Measurements from ENCODE around the gene OTUD6A. TPM values are rescaled to one million over a fixed set of nuclear protein-coding genes. Genes with fewer than 3 reads are reported as not detected.

OTUD6A gene
- total RNA-seq, 1 experiment from 2014 or later, result not detected

DNA sequence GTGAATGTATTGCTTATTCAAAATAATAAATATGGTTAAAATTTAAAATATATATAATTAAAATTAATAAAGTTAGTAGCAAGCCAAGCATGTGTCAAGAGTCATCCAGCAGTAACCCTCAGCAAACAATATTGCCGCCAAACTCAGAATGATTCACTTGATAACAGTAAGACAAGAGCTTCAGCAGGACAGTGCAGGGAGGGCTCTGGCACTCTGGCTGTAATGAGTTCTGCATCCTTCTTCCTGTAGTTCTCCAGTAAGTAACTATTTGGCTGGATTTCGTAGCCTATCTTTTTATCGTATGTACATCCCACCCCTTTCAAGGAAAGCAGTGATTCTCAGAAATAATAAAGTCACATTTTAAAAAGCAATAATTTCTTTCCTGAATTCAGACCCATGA lies 17.6 kb downstream of the OTUD6A start:
- H3K79me2 ChIP-seq (ENCODE audit: insufficient read depth, low read length), result no peaks in the 10 kb centered on the region
- BruUV-seq (replicated peaks), result no TSS peak
- RAD21 ChIA-PET (ENCODE audit: low non-redundant PET in 1 of 2, low total read pairs in 2 of 2, uncharacterized antibody in 2 of 2, unreplicated experiment in 2 of 2), result no interaction called here
- H3K27ac ChIP-seq (ENCODE audit: low read depth, low read length), result no peak overlapping the region
- no peak overlapping the region for H2AFZ ChIP-seq (ENCODE audit: low read depth, low read length, poor library complexity, severe bottlenecking)
- no peaks in the 10 kb centered on the region for H4K20me1 ChIP-seq (ENCODE audit: insufficient read depth)
- DNase-seq (ENCODE audit: low read depth, low spot score) (no peak), ATAC-seq (no peak)
- H3K4me3 ChIP-seq (replicated peaks in 1 of 2; ENCODE audit: low read depth in 1 of 2, low read length in 2 of 2), result no peak overlapping the region
- TF ChIP-seq CBX3 (IDR thresholded peaks at IDR 0.05; ENCODE audit: low read depth) (no peak), ZBTB33 (IDR thresholded peaks at IDR 0.05; ENCODE audit: extremely low read depth, insufficient replicate concordance, low read length) (no peak), SIN3A (IDR thresholded peaks at IDR 0.05; ENCODE audit: low read depth) (no peak), EZH2 (IDR thresholded peaks at IDR 0.05) (no peak), CEBPB (IDR thresholded peaks at IDR 0.05; ENCODE audit: low read depth) (no peak), ZFX (IDR thresholded peaks at IDR 0.05) (no peak)
- TF ChIP-seq, protein P1, sequence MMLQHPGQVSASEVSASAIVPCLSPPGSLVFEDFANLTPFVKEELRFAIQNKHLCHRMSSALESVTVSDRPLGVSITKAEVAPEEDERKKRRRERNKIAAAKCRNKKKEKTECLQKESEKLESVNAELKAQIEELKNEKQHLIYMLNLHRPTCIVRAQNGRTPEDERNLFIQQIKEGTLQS (IDR thresholded peaks at IDR 0.05), result no peak
- CTCF ChIA-PET, result no interaction called here
- intact Hi-C loops (cut with micrococcal nuclease), result no loop called here
- no peaks in the 10 kb centered on the region for H3K27me3 ChIP-seq (ENCODE audit: insufficient read depth, low read length)
- no peaks in the 10 kb centered on the region for H3K4me1 ChIP-seq (ENCODE audit: control insufficient read depth in 1 of 2, insufficient read depth in 2 of 2, low read length in 2 of 2)
- H3K9me2 ChIP-seq (ENCODE audit: insufficient read depth), result no peaks in the 10 kb centered on the region
- H3K36me3 ChIP-seq (ENCODE audit: control insufficient read depth in 1 of 2, insufficient read depth in 2 of 2, low read length in 2 of 2), result no peaks in the 10 kb centered on the region
- H3K9me3 ChIP-seq (ENCODE audit: control insufficient read depth in 1 of 2, insufficient read depth in 1 of 2, low read depth in 1 of 2, low read length in 2 of 2), result no peaks in the 10 kb centered on the region
- H3K9ac ChIP-seq (ENCODE audit: low read length), result no peak overlapping the region
- POLR2A ChIA-PET, result no interaction called here
- H3K4me2 ChIP-seq (ENCODE audit: low read length), result no peak overlapping the region

DNA sequence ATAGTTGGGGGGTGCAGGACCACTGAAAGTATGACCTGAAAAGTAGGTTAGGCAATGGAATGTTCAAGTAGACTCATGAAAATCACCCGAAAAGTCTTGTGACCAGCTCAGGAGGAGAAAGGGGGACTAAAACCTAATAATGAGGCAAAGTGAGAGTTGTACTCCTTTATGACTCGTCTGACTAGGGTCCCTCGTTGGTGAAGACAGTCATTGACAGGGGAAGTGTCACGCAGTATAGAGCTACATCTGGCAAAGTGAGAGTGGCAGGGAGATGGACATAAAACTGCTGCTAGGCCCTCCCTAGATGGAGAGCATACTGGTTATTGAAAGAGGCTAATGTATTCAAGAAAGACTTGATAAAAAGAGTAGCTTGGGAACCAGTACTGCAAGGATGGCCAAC lies 20.5 kb downstream of the OTUD6A start:
- H3K27me3 ChIP-seq (ENCODE audit: insufficient read depth, low read length), result no peaks in the 10 kb centered on the region
- DNase-seq (ENCODE audit: low read depth, low spot score) (no peak), ATAC-seq (no peak)
- H3K9ac ChIP-seq (ENCODE audit: low read length), result no peak overlapping the region
- H4K20me1 ChIP-seq (ENCODE audit: insufficient read depth), result no peaks in the 10 kb centered on the region
- H3K4me2 ChIP-seq (ENCODE audit: low read length), result no peak overlapping the region
- no peak for TF ChIP-seq EZH2 (IDR thresholded peaks at IDR 0.05)
- H3K4me1 ChIP-seq (ENCODE audit: control insufficient read depth in 1 of 2, insufficient read depth in 2 of 2, low read length in 2 of 2), result no peaks in the 10 kb centered on the region
- H3K4me3 ChIP-seq (replicated peaks in 1 of 2; ENCODE audit: low read depth in 1 of 2, low read length in 2 of 2), result no peak overlapping the region
- no peaks in the 10 kb centered on the region for H3K79me2 ChIP-seq (ENCODE audit: insufficient read depth, low read length)
- no peaks in the 10 kb centered on the region for H3K9me3 ChIP-seq (ENCODE audit: control insufficient read depth in 1 of 2, insufficient read depth in 1 of 2, low read depth in 1 of 2, low read length in 2 of 2)
- no peaks in the 10 kb centered on the region for H3K36me3 ChIP-seq (ENCODE audit: control insufficient read depth in 1 of 2, insufficient read depth in 2 of 2, low read length in 2 of 2)
- H3K27ac ChIP-seq (ENCODE audit: low read depth, low read length), result no peak overlapping the region
- BruUV-seq (replicated peaks), result no TSS peak
- H3K9me2 ChIP-seq (ENCODE audit: insufficient read depth), result no peaks in the 10 kb centered on the region
- intact Hi-C loops (cut with micrococcal nuclease), result no loop called here
- ChIA-PET POLR2A (no interaction called here), RAD21 (ENCODE audit: low non-redundant PET in 1 of 2, low total read pairs in 2 of 2, uncharacterized antibody in 2 of 2, unreplicated experiment in 2 of 2) (no interaction called here), CTCF (interaction anchor here (0.6 kb wide), 1 partner anchor 530 kb away, joined by 5 read pairs; no protein-coding TSS in a partner anchor)
- no peak overlapping the region for H2AFZ ChIP-seq (ENCODE audit: low read depth, low read length, poor library complexity, severe bottlenecking)

Data from HCT116 (cell line).